ENCODE measurements around the gene RNF217. TPM values are rescaled to one million over a fixed set of nuclear protein-coding genes. Genes with fewer than 3 reads are reported as not detected.

RNF217 gene
- total RNA-seq, 6 donors from 2014 or later, result 14.6 to 55.5 (median 31.9) TPM

- H3K36me3 ChIP-seq, result peaks cover 0 to 34% (median 16%) of the 10 kb centered on the region in 4 donors
- H3K9me3 ChIP-seq, result peaks cover 0 to 10% (median 0%) of the 10 kb centered on the region in 4 donors
- 76 to 78% methylated on average over 6 of the region's 6 CpGs for WGBS, 2 donors
- no peak overlapping the region for H3K27ac ChIP-seq
- DNase-seq, result no peak
- H3K4me3 ChIP-seq, result no peak overlapping the region
- TF ChIP-seq CTCF (IDR thresholded peaks at IDR 0.05) (no peak), EP300 (IDR thresholded peaks at IDR 0.05) (no peak), POLR2AphosphoS5 (IDR thresholded peaks at IDR 0.05) (no peak), POLR2A (IDR thresholded peaks at IDR 0.05) (no peak)
- no peak for ATAC-seq (ENCODE audit: low FRiP score in 2 of 2)
- peaks cover 0 to 5% (median 1%) of the 10 kb centered on the region in 4 donors for H3K4me1 ChIP-seq
- H3K27me3 ChIP-seq, result no peaks in the 10 kb centered on the region
Measured at GRCh38 chr6:124974771-124975377, 12.6 kb downstream of the RNF217 start.

DNA sequence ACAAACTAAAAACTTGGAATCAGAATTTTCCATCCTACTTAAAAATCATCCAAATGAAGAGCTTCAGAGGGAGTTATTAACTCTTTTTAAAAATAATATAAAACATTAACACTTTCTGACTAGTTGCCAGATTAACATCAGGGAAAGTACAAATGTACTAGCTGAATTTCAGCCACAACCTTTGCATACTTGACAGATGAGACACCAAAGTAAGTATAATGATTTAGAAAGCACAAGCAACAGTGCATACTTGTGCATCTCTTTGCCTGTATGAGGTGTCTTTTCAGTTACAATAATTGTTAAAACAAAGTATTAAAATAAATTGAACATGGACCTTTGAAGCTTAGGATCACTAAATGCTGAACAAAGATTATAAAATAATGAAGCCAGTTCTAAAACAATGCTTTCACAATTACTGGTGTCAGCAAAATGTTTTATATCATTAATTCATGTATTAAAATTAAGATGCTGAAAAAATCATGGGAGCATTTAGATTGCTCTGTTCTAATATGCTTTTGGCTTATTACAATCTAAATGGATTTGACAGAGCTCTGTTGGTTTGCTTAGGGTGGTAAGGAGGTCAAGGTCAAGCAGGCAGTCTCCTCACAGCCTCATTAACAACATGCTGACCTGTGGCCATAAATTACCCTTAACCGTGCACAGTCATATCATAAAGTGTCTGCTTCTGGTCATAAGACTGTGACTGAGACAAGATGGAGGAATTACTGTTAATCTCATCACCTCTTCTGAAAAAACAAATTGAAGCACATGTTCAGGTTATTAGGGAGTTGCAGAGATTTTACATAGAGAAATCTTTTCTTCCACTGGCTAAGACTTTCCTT, 15.1 kb downstream of the RNF217 start:
- Histone ChIP-seq H3K36me3 (peaks cover 0 to 24% (median 11%) of the 10 kb centered on the region in 4 donors), H3K27ac (no peak overlapping the region), H3K9me3 (peaks cover 0 to 10% (median 0%) of the 10 kb centered on the region in 4 donors), H3K4me3 (no peak overlapping the region), H3K27me3 (no peaks in the 10 kb centered on the region), H3K4me1 (peaks cover 0 to 5% (median 1%) of the 10 kb centered on the region in 4 donors)
- WGBS, 2 donors, result 76 to 86% methylated on average over 1 of the region's 1 CpG
- no peak for TF ChIP-seq POLR2A (IDR thresholded peaks at IDR 0.05)
- no peak for TF ChIP-seq EP300 (IDR thresholded peaks at IDR 0.05)
- TF ChIP-seq POLR2AphosphoS5 (IDR thresholded peaks at IDR 0.05), result no peak
- no peak for TF ChIP-seq CTCF (IDR thresholded peaks at IDR 0.05)
- ATAC-seq (ENCODE audit: low FRiP score in 2 of 2) (no peak), DNase-seq (no peak)

GRCh38 chr6:124978451-124979293, 16.4 kb downstream of the RNF217 start:
- 93 to 97% methylated on average over 10 of the region's 10 CpGs for WGBS, 2 donors
- Histone ChIP-seq H3K36me3 (peaks cover 0 to 14% (median 9%) of the 10 kb centered on the region in 4 donors), H3K4me1 (peaks cover 0 to 5% (median 1%) of the 10 kb centered on the region in 4 donors), H3K4me3 (no peak overlapping the region), H3K9me3 (peaks cover 0 to 10% (median 0%) of the 10 kb centered on the region in 4 donors), H3K27ac (no peak overlapping the region), H3K27me3 (no peaks in the 10 kb centered on the region)
- TF ChIP-seq POLR2A (IDR thresholded peaks at IDR 0.05), result no peak
- TF ChIP-seq CTCF (IDR thresholded peaks at IDR 0.05), result no peak
- no peak for TF ChIP-seq EP300 (IDR thresholded peaks at IDR 0.05)
- no peak for TF ChIP-seq POLR2AphosphoS5 (IDR thresholded peaks at IDR 0.05)
- ATAC-seq (ENCODE audit: low FRiP score in 2 of 2), result no peak
- DNase-seq, result no peak

DNA sequence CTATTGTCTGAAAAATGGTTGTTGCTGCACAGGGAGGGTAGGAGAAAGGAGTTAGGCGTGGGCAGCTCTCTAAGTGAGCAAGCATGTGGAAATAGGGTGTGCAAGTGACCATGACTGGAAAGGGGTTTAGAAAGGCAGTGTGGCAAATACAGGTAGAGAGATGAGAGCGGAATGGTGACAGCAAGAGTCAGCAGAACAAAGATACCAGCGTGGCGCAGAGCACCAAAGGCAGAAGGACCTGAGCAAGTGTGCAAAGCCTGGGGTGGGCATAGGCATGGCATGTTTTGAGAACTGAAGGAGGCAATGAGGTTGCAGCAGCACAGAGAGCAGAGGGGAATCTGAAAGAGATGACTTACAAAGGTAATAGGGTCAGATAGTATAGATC, 17.0 kb downstream of the RNF217 start:
- ATAC-seq (ENCODE audit: low FRiP score in 2 of 2) (no peak), DNase-seq (no peak)
- Histone ChIP-seq H3K4me3 (no peak overlapping the region), H3K36me3 (peaks cover 0 to 11% (median 9%) of the 10 kb centered on the region in 4 donors), H3K27ac (no peak overlapping the region), H3K4me1 (peaks cover 0 to 5% (median 1%) of the 10 kb centered on the region in 4 donors), H3K27me3 (no peaks in the 10 kb centered on the region), H3K9me3 (peaks cover 0 to 10% (median 0%) of the 10 kb centered on the region in 4 donors)
- WGBS, 2 donors, result 95 to 98% methylated on average over 4 of the region's 4 CpGs
- no peak for TF ChIP-seq POLR2A (IDR thresholded peaks at IDR 0.05)
- TF ChIP-seq POLR2AphosphoS5 (IDR thresholded peaks at IDR 0.05), result no peak
- TF ChIP-seq EP300 (IDR thresholded peaks at IDR 0.05), result no peak
- TF ChIP-seq CTCF (IDR thresholded peaks at IDR 0.05), result no peak
